ENCODE results near the gene PCDHA2.
A peak's percentile ranks its signal among the peaks of the same experiment; 100 is the strongest.
"Not testable (repeated sequence)": the region's sequence is repeated elsewhere in the genome, so short reads cannot be mapped to it uniquely, and the experiment has no call there.

Gene PCDHA2

DNA sequence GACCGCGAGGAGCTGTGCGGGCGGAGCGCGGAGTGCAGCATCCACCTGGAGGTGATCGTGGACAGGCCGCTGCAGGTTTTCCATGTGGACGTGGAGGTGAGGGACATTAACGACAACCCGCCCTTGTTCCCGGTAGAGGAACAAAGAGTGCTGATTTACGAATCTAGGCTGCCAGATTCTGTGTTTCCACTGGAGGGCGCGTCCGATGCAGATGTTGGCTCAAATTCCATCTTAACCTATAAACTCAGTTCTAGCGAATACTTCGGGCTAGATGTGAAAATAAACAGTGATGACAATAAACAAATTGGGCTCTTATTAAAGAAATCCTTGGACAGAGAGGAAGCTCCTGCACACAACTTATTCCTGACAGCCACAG, 33.7 kb downstream of the PCDHA2 start:
- H3K4me3 ChIP-seq (ENCODE audit: low read depth, low read length), result no peak overlapping the region
- H3K9me3 ChIP-seq (ENCODE audit: severe bottlenecking), result peaks cover 3% of the 10 kb centered on the region
- TF ChIP-seq, protein P1, sequence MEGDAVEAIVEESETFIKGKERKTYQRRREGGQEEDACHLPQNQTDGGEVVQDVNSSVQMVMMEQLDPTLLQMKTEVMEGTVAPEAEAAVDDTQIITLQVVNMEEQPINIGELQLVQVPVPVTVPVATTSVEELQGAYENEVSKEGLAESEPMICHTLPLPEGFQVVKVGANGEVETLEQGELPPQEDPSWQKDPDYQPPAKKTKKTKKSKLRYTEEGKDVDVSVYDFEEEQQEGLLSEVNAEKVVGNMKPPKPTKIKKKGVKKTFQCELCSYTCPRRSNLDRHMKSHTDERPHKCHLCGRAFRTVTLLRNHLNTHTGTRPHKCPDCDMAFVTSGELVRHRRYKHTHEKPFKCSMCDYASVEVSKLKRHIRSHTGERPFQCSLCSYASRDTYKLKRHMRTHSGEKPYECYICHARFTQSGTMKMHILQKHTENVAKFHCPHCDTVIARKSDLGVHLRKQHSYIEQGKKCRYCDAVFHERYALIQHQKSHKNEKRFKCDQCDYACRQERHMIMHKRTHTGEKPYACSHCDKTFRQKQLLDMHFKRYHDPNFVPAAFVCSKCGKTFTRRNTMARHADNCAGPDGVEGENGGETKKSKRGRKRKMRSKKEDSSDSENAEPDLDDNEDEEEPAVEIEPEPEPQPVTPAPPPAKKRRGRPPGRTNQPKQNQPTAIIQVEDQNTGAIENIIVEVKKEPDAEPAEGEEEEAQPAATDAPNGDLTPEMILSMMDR (IDR thresholded peaks at IDR 0.05; ENCODE audit: low read depth, low read length), result no peak
- no peak overlapping the region for H3K27ac ChIP-seq
- H3K36me3 ChIP-seq, result peaks cover 4% of the 10 kb centered on the region; the same call in 1 of the 2 replicates
- no peaks in the 10 kb centered on the region for H3K27me3 ChIP-seq (ENCODE audit: insufficient read depth, low read depth, severe bottlenecking)
- DNase-seq, result no peak

DNA sequence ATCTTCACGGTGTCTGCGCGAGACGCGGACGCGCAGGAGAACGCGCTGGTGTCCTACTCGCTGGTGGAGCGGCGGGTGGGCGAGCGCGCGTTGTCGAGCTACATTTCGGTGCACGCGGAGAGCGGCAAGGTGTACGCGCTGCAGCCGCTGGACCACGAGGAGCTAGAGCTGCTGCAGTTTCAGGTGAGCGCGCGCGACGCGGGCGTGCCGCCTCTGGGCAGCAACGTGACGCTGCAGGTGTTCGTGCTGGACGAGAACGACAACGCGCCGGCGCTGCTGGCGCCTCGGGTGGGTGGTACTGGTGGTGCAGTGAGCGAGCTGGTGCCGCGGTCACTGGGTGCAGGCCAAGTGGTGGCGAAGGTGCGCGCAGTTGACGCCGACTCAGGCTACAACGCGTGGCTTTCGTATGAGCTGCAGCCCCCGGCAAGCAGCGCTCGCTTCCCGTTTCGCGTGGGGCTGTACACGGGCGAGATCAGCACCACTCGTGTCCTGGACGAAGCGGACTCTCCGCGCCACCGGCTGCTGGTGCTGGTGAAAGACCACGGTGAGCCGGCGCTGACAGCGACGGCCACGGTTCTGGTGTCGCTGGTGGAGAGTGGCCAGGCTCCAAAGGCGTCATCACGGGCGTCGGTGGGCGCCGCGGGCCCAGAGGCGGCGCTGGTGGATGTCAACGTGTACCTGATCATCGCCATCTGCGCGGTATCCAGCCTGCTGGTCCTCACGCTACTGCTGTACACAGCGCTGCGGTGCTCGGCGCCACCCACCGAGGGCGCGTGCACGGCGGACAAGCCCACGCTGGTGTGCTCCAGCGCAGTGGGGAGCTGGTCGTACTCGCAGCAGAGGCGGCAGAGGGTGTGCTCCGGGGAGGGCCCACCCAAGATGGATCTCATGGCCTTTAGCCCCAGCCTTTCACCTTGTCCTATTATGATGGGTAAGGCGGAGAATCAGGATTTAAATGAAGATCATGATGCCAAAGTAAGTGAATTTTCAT, 35.2 kb downstream of the PCDHA2 start:
- H3K27ac ChIP-seq; H3K36me3 ChIP-seq; H3K9me3 ChIP-seq (ENCODE audit: severe bottlenecking); H3K4me3 ChIP-seq (ENCODE audit: low read depth, low read length); DNase-seq; H3K27me3 ChIP-seq (ENCODE audit: insufficient read depth, low read depth, severe bottlenecking): not testable (repeated sequence)

DNA sequence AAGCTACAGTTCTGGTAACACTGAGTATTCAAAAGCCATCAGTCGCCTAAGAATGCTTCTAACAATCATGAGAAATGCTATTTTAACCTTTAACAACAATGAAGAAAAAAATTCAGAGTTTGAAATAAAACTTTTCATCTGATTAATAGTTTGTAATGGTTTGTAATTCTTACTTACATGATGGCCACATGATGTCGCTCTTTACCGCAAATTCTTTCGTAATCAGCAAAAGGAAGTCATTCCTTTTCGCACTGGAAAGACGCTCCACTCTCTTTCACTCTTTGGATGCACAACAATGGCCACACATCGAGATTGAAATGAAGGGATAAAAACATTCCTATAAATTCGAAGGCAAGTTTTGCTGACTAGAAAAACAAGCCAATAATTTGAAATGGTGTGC, 39.3 kb downstream of the PCDHA2 start, which contains the start of gene PCDHA7:
PCDHA7 (plus strand) TSS at position 277 of the 400 bp plus-strand sequence; CDS start at position 392, 115 bp downstream.
- Histone ChIP-seq H3K36me3 (no peaks in the 10 kb centered on the region), H3K27me3 (ENCODE audit: insufficient read depth, low read depth, severe bottlenecking) (no peaks in the 10 kb centered on the region), H3K9me3 (ENCODE audit: severe bottlenecking) (peaks cover 3% of the 10 kb centered on the region), H3K27ac (peak within 1 kb of the TSS; percentile 70), H3K4me3 (ENCODE audit: low read depth, low read length) (peak within 1 kb of the TSS; percentile 81)
- no peak for DNase-seq
- TF ChIP-seq, protein P1 (IDR thresholded peaks at IDR 0.05; ENCODE audit: low read depth, low read length), result 0 out of 2 replicates have a peak, but pooled peaks have one; percentile 15

DNA sequence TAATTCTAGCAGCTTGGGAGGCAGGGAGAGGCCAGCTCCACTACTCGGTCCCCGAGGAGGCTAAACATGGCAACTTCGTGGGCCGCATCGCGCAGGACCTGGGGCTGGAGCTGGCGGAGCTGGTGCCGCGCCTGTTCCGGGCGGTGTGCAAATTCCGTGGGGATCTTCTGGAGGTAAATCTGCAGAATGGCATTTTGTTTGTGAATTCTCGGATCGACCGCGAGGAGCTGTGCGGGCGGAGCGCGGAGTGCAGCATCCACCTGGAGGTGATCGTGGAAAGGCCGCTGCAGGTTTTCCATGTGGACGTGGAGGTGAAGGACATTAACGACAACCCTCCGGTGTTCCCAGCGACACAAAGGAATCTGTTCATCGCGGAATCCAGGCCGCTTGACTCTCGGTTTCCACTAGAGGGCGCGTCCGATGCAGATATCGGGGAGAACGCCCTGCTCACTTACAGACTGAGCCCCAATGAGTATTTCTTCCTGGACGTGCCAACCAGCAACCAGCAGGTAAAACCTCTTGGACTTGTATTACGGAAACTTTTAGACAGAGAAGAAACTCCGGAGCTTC, 39.9 kb downstream of the PCDHA2 start:
- peak; percentile 33 for DNase-seq
- Histone ChIP-seq H3K4me3 (ENCODE audit: low read depth, low read length) (peak overlapping the region; percentile 81), H3K27ac (peak overlapping the region; percentile 70)
- TF ChIP-seq, protein P1 (IDR thresholded peaks at IDR 0.05; ENCODE audit: low read depth, low read length), result 0 out of 2 replicates have a peak, but pooled peaks have one; percentile 15
- H3K36me3 ChIP-seq; H3K9me3 ChIP-seq (ENCODE audit: severe bottlenecking); H3K27me3 ChIP-seq (ENCODE audit: insufficient read depth, low read depth, severe bottlenecking): not testable (repeated sequence)

DNA sequence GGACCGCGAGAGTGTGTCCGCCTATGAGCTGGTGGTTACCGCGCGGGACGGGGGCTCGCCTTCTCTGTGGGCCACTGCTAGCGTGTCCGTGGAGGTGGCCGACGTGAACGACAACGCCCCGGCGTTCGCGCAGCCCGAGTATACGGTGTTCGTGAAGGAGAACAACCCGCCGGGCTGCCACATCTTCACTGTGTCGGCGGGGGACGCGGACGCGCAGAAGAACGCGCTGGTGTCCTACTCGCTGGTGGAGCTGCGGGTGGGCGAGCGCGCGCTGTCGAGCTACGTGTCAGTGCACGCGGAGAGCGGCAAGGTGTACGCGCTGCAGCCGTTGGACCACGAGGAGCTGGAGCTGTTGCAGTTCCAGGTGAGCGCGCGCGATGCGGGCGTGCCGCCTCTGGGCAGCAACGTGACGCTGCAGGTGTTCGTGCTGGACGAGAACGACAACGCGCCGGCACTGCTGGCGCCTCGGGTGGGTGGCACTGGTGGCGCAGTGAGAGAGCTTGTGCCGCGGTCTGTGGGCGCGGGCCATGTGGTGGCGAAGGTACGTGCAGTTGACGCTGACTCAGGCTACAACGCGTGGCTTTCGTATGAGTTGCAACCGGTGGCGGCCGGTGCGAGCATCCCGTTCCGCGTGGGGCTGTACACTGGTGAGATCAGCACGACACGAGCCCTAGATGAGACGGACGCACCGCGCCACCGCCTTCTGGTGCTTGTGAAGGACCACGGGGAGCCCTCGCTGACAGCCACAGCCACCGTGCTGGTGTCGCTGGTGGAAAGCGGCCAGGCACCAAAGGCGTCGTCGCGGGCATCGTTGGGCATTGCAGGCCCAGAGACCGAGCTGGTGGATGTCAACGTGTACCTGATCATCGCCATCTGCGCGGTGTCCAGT, 41.2 kb downstream of the PCDHA2 start:
- Histone ChIP-seq H3K27ac (no peak overlapping the region), H3K9me3 (ENCODE audit: severe bottlenecking) (peaks cover 2% of the 10 kb centered on the region), H3K4me3 (ENCODE audit: low read depth, low read length) (no peak overlapping the region), H3K27me3 (ENCODE audit: insufficient read depth, low read depth, severe bottlenecking) (no peaks in the 10 kb centered on the region), H3K36me3 (no peaks in the 10 kb centered on the region)
- TF ChIP-seq, protein P1 (IDR thresholded peaks at IDR 0.05; ENCODE audit: low read depth, low read length), result no peak
- no peak for DNase-seq
